Globus pallidus (tissue), 1 donor: ENCODE results near the gene FRAS1.
"Not testable (repeated sequence)": the region's sequence is repeated elsewhere in the genome, so short reads cannot be mapped to it uniquely, and the experiment has no call there.

Experiments
- DNase-seq: peaks from one replicate; pipeline ENCODE4 v3.0.0-alpha.2; 2015; ENCODE audit warnings: low spot score

Gene FRAS1

DNA sequence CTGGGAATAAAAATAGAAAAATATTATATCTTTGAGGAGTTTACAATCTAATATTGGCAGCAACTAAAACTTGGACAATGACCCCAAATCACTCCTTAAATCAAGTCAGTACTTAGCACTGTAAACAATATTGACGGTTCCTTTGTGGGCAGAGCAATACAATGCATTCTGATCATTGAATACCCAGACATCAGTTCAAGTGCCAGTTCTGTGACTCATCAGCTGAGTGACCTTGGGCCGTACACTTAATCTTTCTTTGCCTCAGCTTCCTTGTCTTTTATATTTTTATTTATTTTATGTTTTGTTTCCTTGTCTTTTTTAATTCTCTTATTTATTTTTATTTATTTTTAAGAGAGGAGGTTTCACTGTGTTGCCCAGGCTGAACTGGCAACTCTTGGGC lies 382.2 kb downstream of the FRAS1 start:
- DNase-seq, result no peak

DNA sequence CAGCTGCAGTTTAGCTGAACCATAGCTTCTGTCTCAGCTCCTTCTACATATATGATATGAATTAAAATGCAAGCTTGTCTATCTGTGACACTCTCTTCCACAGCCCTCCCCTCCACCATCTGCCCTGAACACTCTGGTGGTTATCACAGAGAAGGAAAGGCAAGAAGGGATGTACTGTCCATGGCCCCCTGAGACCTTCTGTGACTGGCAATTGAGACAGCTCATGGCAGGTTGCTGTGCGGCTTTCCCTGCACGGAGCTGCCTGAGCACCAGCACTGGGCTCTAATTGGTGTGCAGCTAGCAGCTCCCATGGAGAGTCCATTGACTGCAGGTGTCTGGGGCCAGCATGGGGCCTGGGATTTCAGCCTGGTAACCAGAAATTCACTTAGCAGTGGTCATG lies 384.6 kb downstream of the FRAS1 start:
- DNase-seq, result no peak

- DNase-seq, result no peak
Observed at GRCh38 chr4:78446619-78447018, 389.5 kb downstream of the FRAS1 start.

DNA sequence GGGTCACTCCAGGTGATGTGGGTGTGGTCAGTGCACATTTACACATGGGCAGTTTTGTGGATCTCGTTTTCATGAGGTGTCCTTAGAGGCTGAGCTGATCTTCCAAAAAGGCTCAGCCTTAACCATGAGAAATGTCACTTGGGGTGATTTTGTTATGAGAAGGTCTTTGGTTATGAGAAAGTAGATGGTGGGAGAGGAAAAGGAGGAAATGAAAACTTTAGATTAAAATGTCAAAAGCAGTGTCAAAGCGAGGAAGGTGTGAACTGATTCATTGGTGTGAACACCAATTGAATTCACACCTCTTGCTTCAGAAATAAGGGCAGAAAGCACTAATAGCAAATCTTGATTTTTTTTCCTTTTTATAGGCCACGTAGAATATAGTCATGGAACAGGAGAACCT lies 394.3 kb downstream of the FRAS1 start:
- DNase-seq, result no peak

DNA sequence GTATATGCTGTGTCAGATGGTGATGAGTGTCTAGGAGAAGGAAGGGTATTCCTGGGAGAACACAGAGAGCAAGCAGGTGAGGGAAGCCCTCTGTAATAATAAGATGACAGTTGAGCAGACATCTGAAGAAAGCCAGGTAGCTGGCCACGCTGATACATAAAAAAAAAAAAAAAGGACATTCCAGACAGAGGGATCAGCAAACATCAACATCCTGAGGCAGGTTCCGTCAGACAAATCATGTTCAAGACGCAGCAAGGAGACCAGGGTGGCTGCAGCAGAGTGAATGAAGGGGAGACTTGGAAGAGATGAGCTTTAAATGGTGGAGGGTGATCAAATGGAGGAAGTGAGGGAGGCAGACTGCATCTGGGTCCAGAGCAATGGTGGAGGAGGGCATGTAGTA lies 396.9 kb downstream of the FRAS1 start:
- DNase-seq, result no peak

GRCh38 chr4:78457751-78458150 lies 400.6 kb downstream of the FRAS1 start:
- DNase-seq, result no peak

DNA sequence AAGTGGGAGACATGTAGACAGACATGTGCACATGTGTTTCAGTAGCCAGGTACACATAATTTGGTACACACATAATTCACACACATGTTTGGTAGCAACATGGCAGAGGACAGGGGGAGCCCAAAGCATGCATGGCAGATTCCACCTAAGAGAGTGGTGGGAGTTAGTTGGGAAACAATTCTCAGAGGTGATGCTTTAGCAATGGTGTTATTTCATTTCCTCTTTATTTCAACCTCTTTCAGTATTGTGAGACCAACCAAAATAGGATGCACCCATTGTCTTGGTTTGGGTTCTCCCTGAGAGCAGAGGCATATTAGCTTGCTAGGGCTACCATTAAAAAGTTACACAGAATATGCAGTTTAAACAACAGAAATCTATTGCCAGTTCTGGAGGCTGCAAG lies 402.2 kb downstream of the FRAS1 start:
- DNase-seq, result no peak

- no peak for DNase-seq
Observed at GRCh38 chr4:78460368-78460767, 403.2 kb downstream of the FRAS1 start.

DNA sequence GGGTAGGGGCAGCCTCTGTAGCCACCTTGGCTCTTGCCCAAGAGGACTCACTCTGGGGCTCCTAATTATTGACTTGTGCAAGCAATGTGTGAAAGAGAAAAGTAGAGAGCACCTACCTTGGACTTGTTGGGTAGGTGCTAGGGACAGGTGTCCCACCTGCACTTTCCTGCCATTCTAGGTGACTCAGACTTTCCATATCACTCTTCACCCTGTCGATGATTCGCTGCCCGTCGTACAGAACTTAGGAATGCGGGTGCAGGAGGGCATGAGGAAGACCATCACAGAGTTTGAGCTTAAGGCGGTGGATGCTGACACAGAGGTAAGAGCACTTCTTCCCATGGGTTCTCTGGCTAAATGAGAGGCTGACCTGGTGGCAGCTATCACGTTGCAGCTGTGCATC lies 407.1 kb downstream of the FRAS1 start:
- DNase-seq, result no peak

DNA sequence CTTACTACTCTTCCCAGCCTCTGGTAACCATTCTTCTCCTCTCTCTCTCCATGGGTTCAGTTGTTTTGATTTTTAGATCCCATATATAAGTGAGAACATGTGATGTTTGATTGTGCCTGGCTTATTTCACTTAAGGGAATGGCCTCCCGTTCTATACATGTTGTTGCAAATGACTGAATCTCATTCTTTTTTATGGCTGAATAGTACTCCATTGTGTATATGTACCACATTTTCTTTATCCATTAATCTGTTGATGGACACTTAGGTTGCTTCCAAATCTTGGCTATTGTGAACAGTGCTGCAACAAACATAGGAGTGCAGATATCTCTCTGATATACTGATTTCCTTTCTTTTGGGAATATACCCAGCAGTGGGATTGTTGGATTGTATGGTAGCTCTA lies 410.1 kb downstream of the FRAS1 start:
- DNase-seq, result not testable (repeated sequence)

GRCh38 chr4:78468272-78468671 lies 411.1 kb downstream of the FRAS1 start:
- no peak for DNase-seq

GRCh38 chr4:78476108-78476704 lies 419.1 kb downstream of the FRAS1 start:
- no peak for DNase-seq

- no peak for DNase-seq
Observed at GRCh38 chr4:78477276-78477675, 420.2 kb downstream of the FRAS1 start.

DNA sequence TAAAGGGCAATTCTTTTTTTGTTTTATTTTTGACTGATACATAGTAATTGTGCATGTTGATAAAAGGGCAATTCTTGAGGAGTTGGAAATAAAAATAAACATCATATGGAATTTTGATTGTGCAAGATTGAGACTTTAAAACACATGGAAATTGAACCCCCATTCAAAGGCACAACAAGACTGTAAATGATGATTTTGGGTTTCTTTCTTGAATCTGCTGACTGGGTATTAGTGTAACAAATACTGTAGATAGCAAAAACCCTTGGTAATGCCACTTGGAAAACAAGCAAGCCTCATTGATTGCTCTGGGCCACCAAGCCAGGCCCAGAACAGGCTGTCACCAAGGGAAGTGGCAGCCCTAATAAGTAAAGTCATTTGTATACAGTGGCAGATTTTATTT lies 421.4 kb downstream of the FRAS1 start:
- DNase-seq, result no peak

DNA sequence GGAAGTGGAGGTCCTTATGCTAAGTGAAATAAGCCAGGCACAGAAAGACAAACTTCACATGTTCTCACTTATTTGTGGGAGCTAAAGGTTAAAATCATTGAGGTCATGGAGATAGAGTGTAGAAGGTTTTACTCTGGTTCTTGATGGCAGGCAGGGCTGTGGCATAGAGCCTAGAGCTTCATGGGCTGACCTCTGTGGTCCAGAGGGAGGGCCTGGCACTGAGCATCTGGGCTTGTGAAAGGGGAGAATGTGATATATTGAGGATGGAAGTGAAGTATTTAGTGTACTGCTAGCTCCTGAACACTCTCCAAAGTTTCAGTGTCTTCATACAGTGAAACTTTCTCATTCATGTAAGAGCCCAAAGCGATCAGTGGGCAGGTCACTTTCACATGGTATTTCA lies 423.2 kb downstream of the FRAS1 start:
- no peak for DNase-seq

GRCh38 chr4:78481180-78481579 lies 424.1 kb downstream of the FRAS1 start:
- DNase-seq, result no peak

DNA sequence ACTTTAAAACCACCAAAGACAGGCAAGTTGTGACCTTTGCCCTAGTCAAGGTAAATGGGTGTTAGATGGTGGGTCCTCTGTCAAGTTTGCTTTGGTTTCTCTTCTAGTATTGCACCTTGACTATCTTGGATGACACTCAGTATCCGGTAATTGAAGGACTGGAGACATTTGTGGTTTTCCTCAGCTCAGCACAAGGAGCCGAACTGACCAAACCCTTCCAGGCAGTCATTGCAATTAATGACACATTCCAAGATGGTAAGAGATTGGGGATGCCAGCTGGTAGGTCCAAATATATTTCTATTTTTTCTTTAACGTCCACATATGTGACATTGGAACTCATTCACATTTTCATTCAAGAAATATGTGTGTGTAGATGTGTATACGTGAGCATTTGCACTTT lies 425.2 kb downstream of the FRAS1 start:
- no peak for DNase-seq

- DNase-seq, result no peak
Observed at GRCh38 chr4:78483811-78484210, 426.7 kb downstream of the FRAS1 start.

DNA sequence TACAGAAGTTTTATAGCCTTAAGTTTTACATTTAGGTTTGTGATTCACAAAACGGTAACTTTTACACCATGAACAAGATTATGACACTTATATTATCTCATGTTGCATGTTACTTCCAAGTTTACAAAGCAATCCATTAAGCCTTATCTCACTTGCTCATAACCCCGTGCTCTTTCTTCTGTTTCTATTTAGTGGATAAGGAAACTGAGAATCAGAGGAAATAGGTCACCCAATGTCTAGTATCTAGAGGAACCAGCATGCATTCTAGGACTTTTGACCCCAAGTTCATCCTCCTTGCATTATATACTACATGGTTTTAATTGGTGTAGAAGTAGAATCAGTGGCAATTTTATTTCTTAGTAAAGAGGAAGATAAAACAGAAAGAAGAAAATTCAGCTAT lies 427.5 kb downstream of the FRAS1 start:
- no peak for DNase-seq

DNA sequence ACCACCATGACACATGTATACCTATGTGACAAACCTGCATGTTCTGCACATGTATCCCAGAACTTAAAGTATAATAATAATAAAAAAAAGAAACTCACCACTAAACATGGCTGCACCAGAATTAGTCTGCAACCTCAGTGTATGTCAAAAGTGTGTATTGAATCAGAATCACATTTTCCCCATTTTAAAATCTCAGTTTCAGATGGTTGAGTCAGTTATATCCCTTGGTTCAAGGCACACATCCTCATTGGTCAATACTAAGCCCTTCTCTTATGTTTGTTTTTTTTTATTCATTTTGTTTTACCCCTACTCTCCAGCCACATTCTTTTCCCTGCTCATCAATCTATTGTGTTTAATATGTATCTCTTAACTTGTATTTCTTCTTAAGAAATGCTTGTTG lies 436.6 kb downstream of the FRAS1 start:
- no peak for DNase-seq

DNA sequence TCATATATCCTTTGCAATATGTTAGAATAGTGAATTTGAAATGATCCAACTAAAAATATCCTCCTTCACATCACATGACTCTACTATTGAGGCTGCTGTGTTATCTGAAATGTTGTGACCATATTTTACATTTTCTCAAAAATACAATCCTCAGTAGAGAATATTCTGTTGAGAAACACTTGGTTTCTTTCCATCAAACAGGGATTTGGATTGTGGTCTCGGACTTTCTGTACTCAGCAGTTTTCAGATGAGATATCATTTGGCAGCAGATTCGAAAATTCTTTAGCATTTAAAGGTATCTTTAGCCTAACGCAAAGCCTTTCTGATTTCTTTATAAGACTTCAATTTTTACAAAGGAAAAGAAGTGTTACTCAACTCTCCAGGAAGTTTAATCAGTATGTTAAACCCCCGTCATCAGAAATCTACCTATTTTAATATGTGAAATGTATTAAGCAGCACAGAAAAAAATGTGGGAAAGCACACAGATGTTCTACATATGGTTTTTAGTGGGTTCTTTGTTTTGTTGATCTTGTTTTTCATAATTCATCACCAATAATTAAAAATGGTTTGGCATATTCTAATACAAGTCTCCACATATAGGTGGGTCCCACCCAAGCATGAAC lies 439.0 kb downstream of the FRAS1 start:
- no peak for DNase-seq

DNA sequence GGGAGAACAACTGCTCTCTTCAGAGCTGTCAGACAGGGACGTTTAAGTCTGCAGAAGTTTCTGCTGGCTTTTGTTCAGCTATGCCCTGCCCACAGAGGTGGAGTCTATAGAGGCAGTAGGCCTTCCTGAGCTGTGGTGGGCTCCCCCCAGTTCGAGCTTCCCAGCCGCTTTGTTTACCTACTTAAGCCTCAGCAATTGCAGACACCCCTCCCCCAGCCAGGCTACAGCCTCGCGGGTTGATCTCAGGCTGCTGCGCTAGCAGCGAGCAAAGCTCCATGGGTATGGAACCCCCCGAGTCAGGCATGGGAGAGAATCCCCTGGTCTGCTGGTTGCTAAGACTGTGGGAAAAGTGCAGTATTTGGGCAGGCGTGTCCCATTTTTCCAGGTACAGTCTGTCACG lies 449.1 kb downstream of the FRAS1 start:
- DNase-seq, result not testable (repeated sequence)

DNA sequence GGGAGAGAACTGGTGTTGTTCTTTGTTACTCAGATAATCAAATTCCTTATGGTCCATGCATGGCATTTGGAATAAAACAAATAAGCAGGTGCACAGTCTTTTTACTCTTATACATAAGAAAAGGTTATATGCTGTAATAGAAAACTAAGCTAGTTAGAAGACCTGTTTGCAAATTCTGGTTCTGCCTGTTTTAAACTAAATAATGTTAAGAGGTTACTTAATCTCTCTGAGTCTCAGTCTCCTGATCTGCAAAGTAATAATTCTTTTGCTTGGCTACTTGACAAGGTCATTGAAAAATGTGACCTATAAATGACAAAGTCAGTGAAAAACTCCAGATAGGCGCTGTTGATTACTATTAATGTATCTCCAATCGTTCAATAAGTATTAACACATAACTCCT lies 451.9 kb downstream of the FRAS1 start:
- DNase-seq, result no peak

DNA sequence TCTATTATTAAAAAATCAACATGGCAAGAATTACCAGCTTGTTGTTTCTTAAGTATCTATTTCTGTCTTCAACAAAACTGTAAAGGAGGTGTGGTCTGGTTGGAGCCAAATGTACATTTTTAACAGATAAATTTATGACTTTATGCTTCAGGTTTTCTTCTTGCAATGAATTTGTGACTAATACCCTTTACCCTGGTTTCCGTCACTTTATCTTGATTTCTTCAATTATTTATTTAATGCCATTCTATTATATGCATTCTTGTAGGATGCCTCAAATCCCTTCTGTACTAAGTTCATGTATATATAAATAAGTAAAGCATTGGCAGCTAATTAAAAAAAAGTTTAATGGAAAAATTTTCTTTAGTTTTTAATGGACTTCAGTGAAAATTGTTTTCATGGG lies 453.0 kb downstream of the FRAS1 start:
- no peak for DNase-seq
